Measurements from ENCODE around the gene TDRD9.

GRCh38 chr14:104081951-104082464 is 153.8 kb downstream of the TDRD9 start:
- TF ChIP-seq, protein P1, sequence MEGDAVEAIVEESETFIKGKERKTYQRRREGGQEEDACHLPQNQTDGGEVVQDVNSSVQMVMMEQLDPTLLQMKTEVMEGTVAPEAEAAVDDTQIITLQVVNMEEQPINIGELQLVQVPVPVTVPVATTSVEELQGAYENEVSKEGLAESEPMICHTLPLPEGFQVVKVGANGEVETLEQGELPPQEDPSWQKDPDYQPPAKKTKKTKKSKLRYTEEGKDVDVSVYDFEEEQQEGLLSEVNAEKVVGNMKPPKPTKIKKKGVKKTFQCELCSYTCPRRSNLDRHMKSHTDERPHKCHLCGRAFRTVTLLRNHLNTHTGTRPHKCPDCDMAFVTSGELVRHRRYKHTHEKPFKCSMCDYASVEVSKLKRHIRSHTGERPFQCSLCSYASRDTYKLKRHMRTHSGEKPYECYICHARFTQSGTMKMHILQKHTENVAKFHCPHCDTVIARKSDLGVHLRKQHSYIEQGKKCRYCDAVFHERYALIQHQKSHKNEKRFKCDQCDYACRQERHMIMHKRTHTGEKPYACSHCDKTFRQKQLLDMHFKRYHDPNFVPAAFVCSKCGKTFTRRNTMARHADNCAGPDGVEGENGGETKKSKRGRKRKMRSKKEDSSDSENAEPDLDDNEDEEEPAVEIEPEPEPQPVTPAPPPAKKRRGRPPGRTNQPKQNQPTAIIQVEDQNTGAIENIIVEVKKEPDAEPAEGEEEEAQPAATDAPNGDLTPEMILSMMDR (IDR thresholded peaks at IDR 0.05; ENCODE audit: insufficient read depth, low read depth, low read length), result no peak
- no peak for TF ChIP-seq EZH2 (IDR thresholded peaks at IDR 0.05; ENCODE audit: insufficient read depth, low read length)
